Left lung (tissue), 10 donors: ENCODE results near the gene MYO18B. TPM values are rescaled to one million over a fixed set of nuclear protein-coding genes. Genes with fewer than 3 reads are reported as not detected.

Experiments used
- ATAC-seq: fragments of 200-7000 bp; cut with Tn5 transposase; one replicate; pipeline ENCODE4 v1.9.1; 2020; ENCODE audit warnings: moderate library complexity
- DNase-seq, 4 donors: peaks; one replicate each; pipeline ENCODE4 v3.0.0-alpha.2; 2013 to 2020
- H3K27ac ChIP-seq, 2 donors: fragments of 200-600 bp; sonication (generic) in 1 of 2; one replicate each; pipeline versions ENCODE4 v1.5.0 to v1.8.0; 2020 to 2021
- H3K27me3 ChIP-seq, 2 donors: fragments of 200-600 bp; sonication (generic) in 1 of 2; one replicate each; pipeline versions ENCODE4 v1.5.0 to v1.8.0; 2020 to 2021
- H3K36me3 ChIP-seq, 2 donors: fragments of 200-600 bp; sonication (generic) in 1 of 2; one replicate each; pipeline versions ENCODE4 v1.5.0 to v1.8.0; 2020 to 2021
- H3K4me1 ChIP-seq, 2 donors: fragments of 200-600 bp; one replicate each; pipeline ENCODE4 v1.8.0; 2021
- H3K4me3 ChIP-seq, 2 donors: fragments of 200-600 bp; sonication (generic) in 1 of 2; one replicate each; pipeline versions ENCODE4 v1.5.0 to v1.8.0; 2020 to 2021; ENCODE audit warnings: mild to moderate bottlenecking in 1 of 2
- H3K9me3 ChIP-seq, 2 donors: fragments of 200-600 bp; sonication (generic) in 1 of 2; one replicate each; pipeline versions ENCODE4 v1.5.0 to v1.8.0; 2020 to 2021
- CTCF ChIP-seq, 2 donors: fragments of 200-600 bp; sonication (generic) in 1 of 2; IDR thresholded peaks; one replicate each; pipeline versions ENCODE4 v1.5.0 to v1.8.0; 2021; ENCODE audit warnings: antibody characterized with exemption in 2 of 2
- intact Hi-C, 2 donors: fragments of 100-400 bp; cut with DNase I; formaldehyde crosslinking; loops; one replicate each; pipeline versions ENCODE4 v1.11.2 to v1.14.2; 2022
- polyA plus RNA-seq, 6 donors: library from polyadenylated mRNA; unstranded; fragments of 120-200 nt; gene quantifications; one replicate each; pipeline ENCODE4 v1.2.1, GENCODE V29; 2013; ENCODE audit not compliant: insufficient read length in 6 of 6
- total RNA-seq, 2 donors: library from RNA; stranded (reverse); fragmentation: NEBNext Ultra II Directional; extraction: Animal tissue kit (Norgen Biotek cat#: 25700); gene quantifications; one replicate each; pipeline ENCODE4 v1.2.1, GENCODE V29; 2021
- donor health status: DM: no; HTN: yes; CAD: no.
- donor health status: DM: no; HTN: no; CAD: no.

Gene MYO18B
- total and polyA plus RNA-seq, 8 donors, result 0.06 to 0.37 (median 0.15) TPM

- no peaks in the 10 kb centered on the region for H3K9me3 ChIP-seq
- H3K27me3 ChIP-seq, result peaks cover 0 to 19% of the 10 kb centered on the region in 2 donors
- no peak overlapping the region for H3K4me3 ChIP-seq
- no peaks in the 10 kb centered on the region for H3K36me3 ChIP-seq
- ATAC-seq, result no peak
- no peak overlapping the region for H3K27ac ChIP-seq
- H3K4me1 ChIP-seq, result no peaks in the 10 kb centered on the region
- intact Hi-C loops, result no loop called here
- TF ChIP-seq CTCF (IDR thresholded peaks at IDR 0.05), result no peak
- DNase-seq, result no peak
These were observed 154.6 kb downstream of the MYO18B start for GRCh38 chr22:25896592-25896991.

DNA sequence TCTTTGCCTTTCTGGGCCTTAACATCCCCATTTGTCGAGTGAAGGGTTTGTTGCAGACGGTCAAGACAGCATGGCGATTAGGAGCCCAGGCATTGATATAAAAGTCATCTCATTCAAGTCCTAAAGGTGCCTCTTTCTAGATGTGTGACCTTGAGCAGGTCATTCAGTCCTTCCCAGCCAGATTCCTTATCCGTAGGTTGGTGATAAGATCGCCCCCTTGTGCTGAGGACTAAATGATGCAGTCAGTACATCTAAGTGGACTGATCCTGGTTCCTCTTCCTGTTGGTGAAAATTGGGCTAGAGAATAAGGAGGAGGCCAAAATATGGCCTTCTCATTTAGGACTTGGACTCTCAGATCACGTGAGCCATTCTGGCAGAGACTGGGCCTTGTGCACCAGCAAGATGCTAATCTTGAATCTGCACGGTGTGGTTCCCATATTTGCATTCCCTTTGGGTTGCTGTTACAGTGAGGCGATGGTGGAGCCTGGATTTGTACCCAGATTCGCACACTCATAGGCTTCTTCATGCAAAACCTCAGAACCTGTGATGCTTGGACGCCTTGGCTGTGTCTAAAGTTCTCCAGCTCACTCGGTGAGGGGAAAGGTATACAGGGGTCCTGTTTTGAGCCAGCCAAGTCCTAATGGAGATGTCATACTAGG is 156.8 kb downstream of the MYO18B start:
- DNase-seq (no peak), ATAC-seq (no peak)
- no peaks in the 10 kb centered on the region for H3K4me1 ChIP-seq
- H3K27ac ChIP-seq, result no peak overlapping the region
- no peaks in the 10 kb centered on the region for H3K36me3 ChIP-seq
- intact Hi-C loops, result no loop called here
- H3K27me3 ChIP-seq, result peaks cover 0 to 32% of the 10 kb centered on the region in 2 donors
- H3K4me3 ChIP-seq, result no peak overlapping the region
- H3K9me3 ChIP-seq, result no peaks in the 10 kb centered on the region
- no peak for TF ChIP-seq CTCF (IDR thresholded peaks at IDR 0.05)

GRCh38 chr22:25899566-25899965 is 157.6 kb downstream of the MYO18B start:
- ATAC-seq (no peak), DNase-seq (no peak)
- no peak for TF ChIP-seq CTCF (IDR thresholded peaks at IDR 0.05)
- Histone ChIP-seq H3K36me3 (no peaks in the 10 kb centered on the region), H3K4me3 (no peak overlapping the region), H3K4me1 (no peaks in the 10 kb centered on the region), H3K27ac (no peak overlapping the region), H3K27me3 (peaks cover 0 to 36% of the 10 kb centered on the region in 2 donors), H3K9me3 (no peaks in the 10 kb centered on the region)
- intact Hi-C loops, result no loop called here

DNA sequence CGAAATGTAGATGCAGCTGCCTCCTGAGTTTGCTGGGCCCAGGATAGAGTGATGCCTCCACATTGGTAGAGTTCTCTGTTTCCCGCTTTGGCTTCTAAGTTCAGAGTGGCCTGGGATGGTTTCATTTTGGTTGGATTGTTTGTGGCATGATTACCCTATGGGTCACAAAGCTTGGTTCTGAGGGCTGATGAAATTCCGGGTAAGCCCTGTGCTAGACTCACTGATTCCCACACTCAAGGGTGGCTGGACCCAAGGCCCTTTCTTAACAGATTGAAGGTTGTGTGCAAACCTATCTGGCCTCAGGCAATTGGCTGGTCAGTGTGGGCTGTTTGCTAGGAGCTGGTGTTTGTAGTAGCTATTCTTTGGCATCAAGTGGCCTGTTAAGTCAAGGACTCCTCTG is 158.4 kb downstream of the MYO18B start:
- no peaks in the 10 kb centered on the region for H3K9me3 ChIP-seq
- peaks cover 0 to 28% of the 10 kb centered on the region in 2 donors for H3K27me3 ChIP-seq
- intact Hi-C loops, result no loop called here
- DNase-seq, result no peak
- no peak overlapping the region for H3K4me3 ChIP-seq
- H3K27ac ChIP-seq, result no peak overlapping the region
- H3K36me3 ChIP-seq, result no peaks in the 10 kb centered on the region
- TF ChIP-seq CTCF (IDR thresholded peaks at IDR 0.05), result no peak
- ATAC-seq, result no peak
- no peaks in the 10 kb centered on the region for H3K4me1 ChIP-seq

GRCh38 chr22:25900880-25901279 is 158.9 kb downstream of the MYO18B start:
- Histone ChIP-seq H3K9me3 (no peaks in the 10 kb centered on the region), H3K27ac (no peak overlapping the region), H3K27me3 (peaks cover 0 to 24% of the 10 kb centered on the region in 2 donors), H3K4me3 (no peak overlapping the region), H3K4me1 (no peaks in the 10 kb centered on the region), H3K36me3 (no peaks in the 10 kb centered on the region)
- no peak for DNase-seq
- intact Hi-C loops, result no loop called here
- TF ChIP-seq CTCF (IDR thresholded peaks at IDR 0.05), result no peak
- no peak for ATAC-seq
